Colonic mucosa (tissue), 4 donors: Measurements from ENCODE around the gene TLNRD1. TPM values are rescaled to one million over a fixed set of nuclear protein-coding genes. Genes with fewer than 3 reads are reported as not detected.
"Not testable (repeated sequence)": the region's sequence is repeated elsewhere in the genome, so short reads cannot be mapped to it uniquely, and the experiment has no call there.

Experiments
- DNase-seq: peaks from one replicate; pipeline ENCODE4 v3.0.0-alpha.2; 2020
- H3K27ac ChIP-seq: fragments of 200-600 bp; one replicate; pipeline ENCODE4 v1.8.0; 2021
- H3K27me3 ChIP-seq: fragments of 200-600 bp; one replicate; pipeline ENCODE4 v1.8.0; 2021
- H3K36me3 ChIP-seq: fragments of 200-600 bp; one replicate; pipeline ENCODE4 v1.8.0; 2021
- H3K4me1 ChIP-seq: fragments of 200-600 bp; one replicate; pipeline ENCODE4 v1.8.0; 2021; ENCODE audit warnings: mild to moderate bottlenecking
- H3K4me3 ChIP-seq: fragments of 200-600 bp; one replicate; pipeline ENCODE4 v1.8.0; 2021
- H3K9ac ChIP-seq, 2 donors: one replicate each; pipeline ENCODE4 v1.7.0; 2013; ENCODE audit warnings: control low read depth in 2 of 2, low read depth in 2 of 2, low read length in 2 of 2
- H3K9me3 ChIP-seq: fragments of 200-600 bp; one replicate; pipeline ENCODE4 v1.8.0; 2021
- intact Hi-C: fragments of 100-400 bp; cut with DNase I; formaldehyde crosslinking; loops from one replicate; pipeline ENCODE4 v1.14.1; 2022
- total RNA-seq, 2 donors: library from RNA; stranded (reverse); fragmentation: NEBNext Ultra II Directional in 1 of 2; extraction: Animal tissue kit (Norgen Biotek cat#: 25700) in 1 of 2; gene quantifications; one replicate each; pipeline ENCODE4 v1.2.1, GENCODE V29; 2021
- TF ChIP-seq, protein P1 (sequence below): fragments of 200-600 bp; IDR thresholded peaks from one replicate; pipeline ENCODE4 v1.8.0; 2022; ENCODE audit warnings: antibody characterized with exemption, mild to moderate bottlenecking
- donor health status: healthy.
- donor health status: DM: no; HTN: no; CAD: no.
- donor health status: DM: no; HTN: no; CAD: no.

TLNRD1 gene
- total RNA-seq: 10 to 100 TPM; 28.5 to 33.3 TPM

DNA sequence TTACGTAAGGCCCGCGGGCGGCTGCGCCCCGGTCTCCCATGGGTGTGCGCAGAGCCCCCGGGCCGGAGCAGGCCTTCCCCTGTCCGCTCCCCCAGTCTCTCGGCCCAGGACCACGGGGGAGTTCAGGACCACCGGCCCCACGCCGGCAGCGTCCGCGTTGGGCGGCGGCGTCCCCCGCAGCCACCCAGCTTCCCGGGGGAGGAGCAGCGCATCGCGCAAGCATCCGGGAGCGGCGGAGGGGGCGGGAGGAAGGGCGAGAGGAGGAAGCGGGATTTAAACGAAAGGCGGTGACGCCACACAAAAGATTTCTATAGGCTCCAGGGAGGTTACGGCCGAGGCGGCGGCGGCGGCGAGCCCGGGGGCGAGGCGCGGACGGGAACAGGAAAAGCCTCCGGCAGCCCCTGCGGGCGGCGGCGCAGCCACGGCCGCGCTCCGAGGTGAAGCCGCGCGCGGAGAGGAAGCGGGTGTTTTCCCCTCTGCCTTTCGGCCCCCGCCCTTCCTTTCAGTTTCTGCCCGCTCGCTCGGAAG, at the start of gene TLNRD1:
Gene TLNRD1, plus strand, starts transcription at position 300 of the 528 bp plus-strand sequence. CDS start 1,349 bp downstream, outside the sequence.
- TF ChIP-seq, protein P1, sequence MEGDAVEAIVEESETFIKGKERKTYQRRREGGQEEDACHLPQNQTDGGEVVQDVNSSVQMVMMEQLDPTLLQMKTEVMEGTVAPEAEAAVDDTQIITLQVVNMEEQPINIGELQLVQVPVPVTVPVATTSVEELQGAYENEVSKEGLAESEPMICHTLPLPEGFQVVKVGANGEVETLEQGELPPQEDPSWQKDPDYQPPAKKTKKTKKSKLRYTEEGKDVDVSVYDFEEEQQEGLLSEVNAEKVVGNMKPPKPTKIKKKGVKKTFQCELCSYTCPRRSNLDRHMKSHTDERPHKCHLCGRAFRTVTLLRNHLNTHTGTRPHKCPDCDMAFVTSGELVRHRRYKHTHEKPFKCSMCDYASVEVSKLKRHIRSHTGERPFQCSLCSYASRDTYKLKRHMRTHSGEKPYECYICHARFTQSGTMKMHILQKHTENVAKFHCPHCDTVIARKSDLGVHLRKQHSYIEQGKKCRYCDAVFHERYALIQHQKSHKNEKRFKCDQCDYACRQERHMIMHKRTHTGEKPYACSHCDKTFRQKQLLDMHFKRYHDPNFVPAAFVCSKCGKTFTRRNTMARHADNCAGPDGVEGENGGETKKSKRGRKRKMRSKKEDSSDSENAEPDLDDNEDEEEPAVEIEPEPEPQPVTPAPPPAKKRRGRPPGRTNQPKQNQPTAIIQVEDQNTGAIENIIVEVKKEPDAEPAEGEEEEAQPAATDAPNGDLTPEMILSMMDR: no peak
- DNase-seq: peak; percentile 93
- Histone ChIP-seq H3K27me3 (no peaks in the 10 kb centered on the region), H3K9ac (peak within 1 kb of the TSS; percentile 99), H3K9me3 (no peaks in the 10 kb centered on the region), H3K4me3 (peak within 1 kb of the TSS; percentile 69), H3K27ac (peak within 1 kb of the TSS; percentile 99), H3K4me1 (peaks cover 11% of the 10 kb centered on the region), H3K36me3 (no peaks in the 10 kb centered on the region)
- intact Hi-C loops: no loop called here

- no peaks in the 10 kb centered on the region for H3K27me3 ChIP-seq
- TF ChIP-seq, protein P1: no peak
- no peak overlapping the region for H3K4me3 ChIP-seq
- no peak for DNase-seq
- H3K27ac ChIP-seq: no peak overlapping the region
- no peaks in the 10 kb centered on the region for H3K4me1 ChIP-seq
- no peak overlapping the region for H3K9ac ChIP-seq
- intact Hi-C loops: no loop called here
- H3K36me3 ChIP-seq: no peaks in the 10 kb centered on the region
- no peaks in the 10 kb centered on the region for H3K9me3 ChIP-seq
Observed at GRCh38 chr15:80951941-80952340, 48.8 kb upstream of the TLNRD1 start.

DNA sequence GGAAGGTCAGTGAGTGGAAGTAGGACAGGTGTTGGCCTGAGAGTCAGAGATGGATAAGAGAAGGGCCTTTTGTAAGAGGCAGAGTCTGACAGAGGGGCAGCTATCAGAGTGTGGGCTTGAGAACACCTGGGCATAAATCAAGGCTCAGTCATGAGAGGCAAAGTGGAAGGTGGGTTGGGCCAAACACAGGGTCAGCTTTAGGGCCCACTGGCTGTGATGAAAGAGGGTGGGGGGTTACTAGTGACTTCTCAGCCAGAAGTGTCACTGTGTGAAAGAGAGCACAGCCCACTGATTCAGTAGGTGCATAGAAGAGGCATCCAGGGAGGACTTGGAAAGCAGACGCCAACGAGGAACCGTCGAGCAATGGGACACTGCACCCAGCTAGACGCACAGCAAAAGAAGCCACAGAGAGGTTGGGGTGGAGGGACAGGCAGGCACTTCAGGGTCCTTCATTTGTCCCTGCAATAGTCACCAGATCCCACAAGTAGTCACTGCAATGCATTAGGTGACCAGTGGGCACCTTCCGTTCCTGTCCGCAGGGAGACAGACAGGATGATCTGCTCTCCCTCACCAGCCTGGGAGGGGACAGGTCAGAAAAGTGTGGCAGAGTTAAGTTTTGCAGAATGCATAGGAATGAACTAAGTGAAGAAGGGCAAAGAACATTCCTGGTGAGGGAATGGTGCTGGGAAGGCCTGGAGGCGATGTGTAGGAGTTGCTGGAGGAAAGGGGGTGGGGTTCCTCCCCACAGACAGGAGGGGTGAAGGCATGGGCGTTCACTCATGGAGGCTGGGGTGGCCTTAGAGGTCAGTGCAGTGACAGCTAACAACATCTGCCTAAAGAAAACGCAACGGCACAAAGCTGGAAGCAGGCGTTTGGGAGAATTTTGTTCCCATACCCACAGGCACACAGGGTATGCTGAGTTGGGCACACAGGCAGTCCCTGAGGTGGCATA, 47.4 kb upstream of the TLNRD1 start:
- no peak overlapping the region for H3K4me3 ChIP-seq
- H3K27ac ChIP-seq: no peak overlapping the region
- DNase-seq: no peak
- no peaks in the 10 kb centered on the region for H3K36me3 ChIP-seq
- no peaks in the 10 kb centered on the region for H3K27me3 ChIP-seq
- intact Hi-C loops: no loop called here
- H3K9ac ChIP-seq: no peak overlapping the region
- TF ChIP-seq, protein P1: no peak
- H3K9me3 ChIP-seq: no peaks in the 10 kb centered on the region
- no peaks in the 10 kb centered on the region for H3K4me1 ChIP-seq

- no peak for DNase-seq
- H3K27ac ChIP-seq: no peak overlapping the region
- intact Hi-C loops: no loop called here
- no peak overlapping the region for H3K4me3 ChIP-seq
- no peaks in the 10 kb centered on the region for H3K4me1 ChIP-seq
- no peaks in the 10 kb centered on the region for H3K9me3 ChIP-seq
- TF ChIP-seq, protein P1: no peak
- no peak overlapping the region for H3K9ac ChIP-seq
- H3K36me3 ChIP-seq: no peaks in the 10 kb centered on the region
- no peaks in the 10 kb centered on the region for H3K27me3 ChIP-seq
Observed at GRCh38 chr15:80953953-80954778, 46.6 kb upstream of the TLNRD1 start.

- H3K36me3 ChIP-seq, H3K4me1 ChIP-seq, H3K9ac ChIP-seq, H3K27ac ChIP-seq, H3K27me3 ChIP-seq, intact Hi-C loops, H3K4me3 ChIP-seq, H3K9me3 ChIP-seq, DNase-seq: not testable (repeated sequence)
Observed at GRCh38 chr15:80955571-80956452, 44.9 kb upstream of the TLNRD1 start.
